Measurements from ENCODE around the gene BORCS5. TPM values are rescaled to one million over a fixed set of nuclear protein-coding genes. Genes with fewer than 3 reads are reported as not detected.

BORCS5 gene
- total and polyA plus RNA-seq, 3 experiments from 2014 or later = 22.0 to 39.7 (median 36.4) TPM

- H3K27me3 ChIP-seq (ENCODE audit: insufficient read depth, low read length, poor library complexity, severe bottlenecking) = no peaks in the 10 kb centered on the region
- Mint-ChIP-seq H3K27ac (peak overlapping the region in 3 of 8 donors; percentile 4 to 72 (median 6)), H3K4me3 (no peak overlapping the region), H3K9me3 (no peaks in the 10 kb centered on the region), H3K27me3 (no peaks in the 10 kb centered on the region), H3K36me3 (peaks cover 6 to 11% (median 8%) of the 10 kb centered on the region in 3 donors), H3K4me1 (peaks cover 11 to 30% (median 28%) of the 10 kb centered on the region in 3 donors)
- H3K9me3 ChIP-seq (ENCODE audit: low read length) = no peaks in the 10 kb centered on the region
- no peak overlapping the region for H3K27ac ChIP-seq (ENCODE audit: low read depth, low read length)
- H3K4me3 ChIP-seq (ENCODE audit: low read length) = no peak overlapping the region
- H3K4me1 ChIP-seq (ENCODE audit: insufficient read depth, low read length) = peaks cover 4% of the 10 kb centered on the region
- CTCF ChIA-PET = no interaction called here
- no peaks in the 10 kb centered on the region for H3K36me3 ChIP-seq (ENCODE audit: insufficient read depth, low read length)
- no peak for DNase-seq
- POLR2A ChIA-PET = interaction anchor here (0.6 kb wide), 1 partner anchor 52 kb away, joined by 4 read pairs; no protein-coding TSS in a partner anchor
These were observed 95.5 kb downstream of the BORCS5 start for GRCh38 chr12:12452326-12452902.

DNA sequence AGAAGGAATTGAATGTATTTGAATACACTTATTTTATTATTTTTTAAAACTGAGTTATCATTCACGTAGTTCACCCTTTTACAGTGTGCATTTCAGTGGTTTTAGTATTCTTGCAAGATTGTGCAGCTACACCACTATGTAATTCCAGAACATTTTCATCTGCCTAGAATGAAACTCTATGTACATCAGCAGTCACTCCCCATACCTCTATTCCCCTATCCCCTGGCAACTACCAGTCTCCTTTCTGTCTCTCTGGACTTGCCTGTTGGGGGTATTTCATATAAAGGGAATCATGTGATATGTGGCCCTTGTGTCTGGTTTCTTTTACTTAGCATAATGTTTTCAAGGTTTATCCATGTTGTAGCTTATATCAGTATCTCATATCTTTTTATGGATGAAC, 96.8 kb downstream of the BORCS5 start:
- no peak for DNase-seq
- H3K27ac Mint-ChIP-seq = peak overlapping the region in 1 of 8 donors; percentile 63
- no peaks in the 10 kb centered on the region for H3K4me1 ChIP-seq (ENCODE audit: insufficient read depth, low read length)
- H3K4me1 Mint-ChIP-seq = peaks cover 10 to 34% (median 30%) of the 10 kb centered on the region in 3 donors
- H3K4me3 Mint-ChIP-seq = no peak overlapping the region
- no peak overlapping the region for H3K27ac ChIP-seq (ENCODE audit: low read depth, low read length)
- H3K27me3 ChIP-seq (ENCODE audit: insufficient read depth, low read length, poor library complexity, severe bottlenecking) = no peaks in the 10 kb centered on the region
- no peaks in the 10 kb centered on the region for H3K9me3 Mint-ChIP-seq
- ChIA-PET POLR2A (no interaction called here), CTCF (no interaction called here)
- H3K36me3 Mint-ChIP-seq = peaks cover 6 to 11% (median 8%) of the 10 kb centered on the region in 3 donors
- no peaks in the 10 kb centered on the region for H3K36me3 ChIP-seq (ENCODE audit: insufficient read depth, low read length)
- no peaks in the 10 kb centered on the region for H3K27me3 Mint-ChIP-seq
- no peak overlapping the region for H3K4me3 ChIP-seq (ENCODE audit: low read length)
- no peaks in the 10 kb centered on the region for H3K9me3 ChIP-seq (ENCODE audit: low read length)

- no peaks in the 10 kb centered on the region for H3K36me3 ChIP-seq (ENCODE audit: insufficient read depth, low read length)
- ChIA-PET CTCF (interaction anchor here (1.0 to 1.3 kb wide), 2 partner anchors 11 to 12 kb away, joined by 3 read pairs; no protein-coding TSS in a partner anchor), POLR2A (interaction anchor here (1.9 kb wide), 1 partner anchor 12 kb away, joined by 6 read pairs; no protein-coding TSS in a partner anchor)
- no peak overlapping the region for H3K4me3 ChIP-seq (ENCODE audit: low read length)
- DNase-seq = no peak
- H3K36me3 Mint-ChIP-seq = peaks cover 4 to 8% (median 8%) of the 10 kb centered on the region in 3 donors
- peak overlapping the region in 2 of 8 donors; percentile 18 to 49 for H3K27ac Mint-ChIP-seq
- H3K9me3 Mint-ChIP-seq = no peaks in the 10 kb centered on the region
- no peak overlapping the region for H3K27ac ChIP-seq (ENCODE audit: low read depth, low read length)
- no peaks in the 10 kb centered on the region for H3K4me1 ChIP-seq (ENCODE audit: insufficient read depth, low read length)
- H3K9me3 ChIP-seq (ENCODE audit: low read length) = no peaks in the 10 kb centered on the region
- H3K27me3 ChIP-seq (ENCODE audit: insufficient read depth, low read length, poor library complexity, severe bottlenecking) = no peaks in the 10 kb centered on the region
- no peak overlapping the region for H3K4me3 Mint-ChIP-seq
- peaks cover 9 to 30% (median 27%) of the 10 kb centered on the region in 3 donors for H3K4me1 Mint-ChIP-seq
- no peaks in the 10 kb centered on the region for H3K27me3 Mint-ChIP-seq
These were observed 97.4 kb downstream of the BORCS5 start for GRCh38 chr12:12454315-12454714.

- Mint-ChIP-seq H3K27ac (peak overlapping the region; percentile 35 to 93 (median 88)), H3K4me1 (peaks cover 17 to 50% (median 47%) of the 10 kb centered on the region in 3 donors), H3K4me3 (peak overlapping the region in 6 of 7 donors; percentile 28 to 70 (median 52)), H3K36me3 (peaks cover 5 to 8% (median 8%) of the 10 kb centered on the region in 3 donors), H3K27me3 (no peaks in the 10 kb centered on the region), H3K9me3 (no peaks in the 10 kb centered on the region)
- no peaks in the 10 kb centered on the region for H3K4me1 ChIP-seq (ENCODE audit: insufficient read depth, low read length)
- H3K27ac ChIP-seq (ENCODE audit: low read depth, low read length) = peak overlapping the region; percentile 3
- H3K27me3 ChIP-seq (ENCODE audit: insufficient read depth, low read length, poor library complexity, severe bottlenecking) = no peaks in the 10 kb centered on the region
- ChIA-PET POLR2A (interaction anchor here (0.6 to 2.4 kb wide), 5 partner anchors 10 to 269 kb away, joined by 3 to 10 read pairs (median 4); no protein-coding TSS in a partner anchor), CTCF (interaction anchor here (0.7 to 2.6 kb wide), 7 partner anchors 10 to 107 kb away, joined by 3 to 8 read pairs (median 6); partner anchors contain the start of gene DUSP16)
- H3K36me3 ChIP-seq (ENCODE audit: insufficient read depth, low read length) = no peaks in the 10 kb centered on the region
- no peak overlapping the region for H3K4me3 ChIP-seq (ENCODE audit: low read length)
- no peak for DNase-seq
- H3K9me3 ChIP-seq (ENCODE audit: low read length) = no peaks in the 10 kb centered on the region
These were observed 99.8 kb downstream of the BORCS5 start for GRCh38 chr12:12456637-12457036.

DNA sequence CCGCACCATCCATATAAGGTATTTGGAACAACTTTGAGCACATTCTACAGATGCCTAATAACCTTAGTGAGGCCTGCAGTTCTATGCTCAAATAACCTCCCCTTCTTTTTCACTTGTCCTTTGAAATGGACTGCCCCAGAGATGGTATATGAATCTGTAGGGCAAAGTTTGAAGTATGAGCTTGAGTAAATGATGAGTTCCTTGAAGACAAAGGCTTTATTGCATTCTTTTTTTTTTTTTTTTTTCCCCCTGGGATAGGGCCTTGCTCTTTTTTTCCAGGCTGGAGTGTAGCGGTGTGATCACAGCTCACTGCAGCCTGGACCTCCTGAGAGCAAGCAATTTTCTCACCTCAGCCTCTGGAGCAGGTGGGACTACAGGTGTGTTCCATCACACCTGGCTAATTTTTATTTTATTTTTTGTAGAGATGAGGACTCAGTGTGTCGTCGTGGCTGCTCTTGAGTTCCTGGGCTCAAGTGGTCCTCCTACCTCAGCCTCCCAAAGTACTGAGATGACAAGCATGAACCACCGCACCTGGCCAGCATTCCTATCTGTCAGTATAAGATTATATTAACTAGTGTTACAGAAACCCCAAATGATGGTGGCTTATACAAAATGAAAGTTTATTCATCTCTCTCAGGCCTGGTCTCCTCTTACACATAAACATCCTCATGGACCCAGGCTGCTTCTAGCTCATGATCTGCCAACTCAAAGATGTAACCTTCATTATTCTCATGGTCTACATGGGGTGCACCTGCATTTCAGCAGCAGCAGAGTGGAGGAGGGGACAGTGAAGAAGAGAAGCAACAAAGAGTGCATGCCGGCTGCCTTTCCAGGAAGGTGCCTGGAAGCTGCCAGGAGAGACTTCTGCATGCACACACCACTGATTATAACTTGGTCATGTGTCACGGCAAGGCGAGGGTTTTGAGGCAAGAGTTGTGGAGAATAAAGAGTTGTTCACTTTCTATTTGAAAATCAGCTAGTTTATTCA, 104.4 kb downstream of the BORCS5 start:
- Mint-ChIP-seq H3K4me3 (peak overlapping the region in 5 of 7 donors; percentile 7 to 66 (median 42)), H3K4me1 (peaks cover 44 to 76% (median 71%) of the 10 kb centered on the region in 3 donors), H3K27ac (peak overlapping the region; percentile 40 to 91 (median 75)), H3K36me3 (peaks cover 8 to 27% (median 11%) of the 10 kb centered on the region in 3 donors), H3K27me3 (no peaks in the 10 kb centered on the region), H3K9me3 (no peaks in the 10 kb centered on the region)
- no peaks in the 10 kb centered on the region for H3K9me3 ChIP-seq (ENCODE audit: low read length)
- no peak overlapping the region for H3K27ac ChIP-seq (ENCODE audit: low read depth, low read length)
- DNase-seq = no peak
- H3K36me3 ChIP-seq (ENCODE audit: insufficient read depth, low read length) = no peaks in the 10 kb centered on the region
- POLR2A ChIA-PET = interaction anchor here (0.6 to 1.1 kb wide), 3 partner anchors 13 to 177 kb away, joined by 3 to 4 read pairs (median 3); no protein-coding TSS in a partner anchor
- no peaks in the 10 kb centered on the region for H3K27me3 ChIP-seq (ENCODE audit: insufficient read depth, low read length, poor library complexity, severe bottlenecking)
- H3K4me1 ChIP-seq (ENCODE audit: insufficient read depth, low read length) = peaks cover 23% of the 10 kb centered on the region
- H3K4me3 ChIP-seq (ENCODE audit: low read length) = no peak overlapping the region
- CTCF ChIA-PET = interaction anchor here (1.2 to 1.9 kb wide), 4 partner anchors 11 to 275 kb away, joined by 3 to 8 read pairs (median 4); no protein-coding TSS in a partner anchor

DNA sequence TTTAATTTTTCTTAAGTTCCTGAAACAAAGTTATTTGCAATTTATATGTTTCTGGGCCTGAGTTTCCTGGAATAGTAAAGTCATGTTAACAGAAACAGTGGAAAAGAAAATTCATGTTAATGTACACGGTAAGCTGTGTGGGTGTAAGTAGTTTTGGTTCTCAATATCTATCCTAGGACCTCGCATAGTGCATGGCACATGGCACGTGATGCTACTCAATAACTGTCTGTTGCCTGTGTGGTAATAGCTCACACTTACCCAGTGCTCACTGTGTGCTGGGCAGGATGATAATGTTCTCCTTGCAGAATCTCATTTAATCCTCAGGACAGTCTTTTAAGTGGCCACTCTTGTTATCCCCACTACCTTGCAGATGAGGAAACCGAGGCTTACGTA, 105.0 kb downstream of the BORCS5 start:
- H3K27me3 Mint-ChIP-seq = no peaks in the 10 kb centered on the region
- CTCF ChIA-PET = interaction anchor here (1.2 to 1.9 kb wide), 4 partner anchors 11 to 275 kb away, joined by 3 to 8 read pairs (median 4); no protein-coding TSS in a partner anchor
- no peak for DNase-seq
- peak overlapping the region in 2 of 7 donors; percentile 14 to 66 for H3K4me3 Mint-ChIP-seq
- H3K9me3 Mint-ChIP-seq = no peaks in the 10 kb centered on the region
- H3K27me3 ChIP-seq (ENCODE audit: insufficient read depth, low read length, poor library complexity, severe bottlenecking) = no peaks in the 10 kb centered on the region
- H3K4me1 ChIP-seq (ENCODE audit: insufficient read depth, low read length) = peaks cover 30% of the 10 kb centered on the region
- peaks cover 10 to 31% (median 11%) of the 10 kb centered on the region in 3 donors for H3K36me3 Mint-ChIP-seq
- H3K27ac ChIP-seq (ENCODE audit: low read depth, low read length) = no peak overlapping the region
- no peaks in the 10 kb centered on the region for H3K9me3 ChIP-seq (ENCODE audit: low read length)
- H3K4me3 ChIP-seq (ENCODE audit: low read length) = no peak overlapping the region
- H3K4me1 Mint-ChIP-seq = peaks cover 47 to 75% (median 72%) of the 10 kb centered on the region in 3 donors
- H3K36me3 ChIP-seq (ENCODE audit: insufficient read depth, low read length) = no peaks in the 10 kb centered on the region
- POLR2A ChIA-PET = interaction anchor here (0.5 to 1.1 kb wide), 2 partner anchors 17 to 76 kb away, joined by 4 to 6 read pairs; no protein-coding TSS in a partner anchor
- peak overlapping the region; percentile 40 to 91 (median 59) for H3K27ac Mint-ChIP-seq

- Mint-ChIP-seq H3K27me3 (no peaks in the 10 kb centered on the region), H3K4me1 (peaks cover 69 to 85% (median 83%) of the 10 kb centered on the region in 3 donors), H3K36me3 (peaks cover 19 to 62% (median 21%) of the 10 kb centered on the region in 3 donors), H3K27ac (peak overlapping the region; percentile 61 to 100 (median 99)), H3K9me3 (peaks cover 0 to 2% (median 0%) of the 10 kb centered on the region in 5 donors), H3K4me3 (peak overlapping the region in 2 of 7 donors; percentile 66 to 85)
- Histone ChIP-seq H3K9me3 (ENCODE audit: low read length) (no peaks in the 10 kb centered on the region), H3K27ac (ENCODE audit: low read depth, low read length) (peak overlapping the region; percentile 32), H3K36me3 (ENCODE audit: insufficient read depth, low read length) (no peaks in the 10 kb centered on the region), H3K4me3 (ENCODE audit: low read length) (no peak overlapping the region), H3K4me1 (ENCODE audit: insufficient read depth, low read length) (peaks cover 48% of the 10 kb centered on the region), H3K27me3 (ENCODE audit: insufficient read depth, low read length, poor library complexity, severe bottlenecking) (no peaks in the 10 kb centered on the region)
- ChIA-PET CTCF (interaction anchor here (1.1 to 2.3 kb wide), 8 partner anchors 8 to 271 kb away, joined by 3 to 12 read pairs (median 4); no protein-coding TSS in a partner anchor), POLR2A (interaction anchor here (0.7 to 2.2 kb wide), 7 partner anchors 9 to 86 kb away, joined by 3 to 11 read pairs (median 5); no protein-coding TSS in a partner anchor)
- peak in 1 of 5 donors; percentile 11 for DNase-seq
These were observed 108.6 kb downstream of the BORCS5 start for GRCh38 chr12:12465522-12465921.

Measured in CD8-positive, alpha-beta memory T cell (primary cell).